Panc1 (cell line): ENCODE data around the gene PPFIA4. TPM values are rescaled to one million over a fixed set of nuclear protein-coding genes. Genes with fewer than 3 reads are reported as not detected.

ENCODE experiments used
- ATAC-seq: fragments of 200-7000 bp; cut with Tn5 transposase; 2 replicates; pipeline ENCODE4 v1.9.1; 2020; ENCODE audit warnings: mild to moderate bottlenecking, moderate library complexity
- BruUV-seq: library from RNA; stranded (reverse); fragments of 400-500 nt; replicated peaks from 2 replicates; lab custom pipeline; 2021; lab: Mats Ljungman, UMichigan
- CTCF ChIA-PET: fragments of 300-600 bp; sonication (Branson Sonifier 250); formaldehyde crosslinking; loops from one replicate; lab custom pipeline; 2022; ENCODE audit warnings: antibody characterized with exemption; lab: Charles Lee
- POLR2A ChIA-PET: fragments of 300-600 bp; sonication (Branson Sonifier 250); formaldehyde crosslinking; loops from one replicate; lab custom pipeline; 2022; ENCODE audit warnings: antibody characterized with exemption; lab: Charles Lee
- DNase-seq: peaks from one replicate; pipeline ENCODE4 v3.0.0-alpha.2; 2010; ENCODE audit warnings: low read depth, low spot score
- H3K27ac ChIP-seq: 2 replicates; pipeline ENCODE4 v1.5.1; 2011; ENCODE audit warnings: mild to moderate bottlenecking, low read length, inconsistent platforms
- H3K27me3 ChIP-seq: fragments of 200-500 bp; sonication (Bioruptor generic); 2 replicates; pipeline ENCODE4 v1.6.0; 2014; ENCODE audit warnings: low read length, inconsistent platforms; ENCODE audit not compliant: control insufficient read depth, insufficient read depth
- H3K36me3 ChIP-seq: fragments of 200-500 bp; sonication (Bioruptor generic); 2 replicates; pipeline ENCODE4 v1.5.1; 2014; ENCODE audit warnings: inconsistent platforms, mild to moderate bottlenecking, low read length, moderate library complexity; ENCODE audit not compliant: control insufficient read depth, insufficient read depth
- H3K4me1 ChIP-seq: 2 replicates; pipeline ENCODE4 v1.5.1; 2011; ENCODE audit warnings: inconsistent platforms, mild to moderate bottlenecking, low read length, moderate library complexity; ENCODE audit not compliant: control insufficient read depth, insufficient read depth
- H3K4me3 ChIP-seq, 2 experiments: 2 replicates each; pipeline ENCODE4 v1.5.1; 2011 to 2012; ENCODE audit warnings: low read depth in 2 of 2, low read length in 2 of 2, mild to moderate bottlenecking in 2 of 2, inconsistent platforms in 1 of 2, moderate library complexity in 1 of 2
- H3K9me3 ChIP-seq: fragments of 200-500 bp; sonication (Bioruptor generic); 2 replicates; pipeline ENCODE4 v1.5.1; 2014; ENCODE audit warnings: low read depth, mild to moderate bottlenecking, inconsistent platforms, low read length, moderate library complexity; ENCODE audit not compliant: control insufficient read depth, insufficient read depth
- POLR2AphosphoS5 ChIP-seq: IDR thresholded peaks from 2 replicates; pipeline ENCODE4 v1.6.1; 2012; ENCODE audit warnings: mild to moderate bottlenecking, low read depth, low read length, moderate library complexity
- REST ChIP-seq, 2 experiments: IDR thresholded peaks; 2 replicates each; pipeline ENCODE4 v1.6.1; 2011 to 2012; ENCODE audit warnings: low read depth in 2 of 2, control low read depth in 1 of 2, low read length in 1 of 2, mild to moderate bottlenecking in 1 of 2, moderate library complexity in 1 of 2; ENCODE audit not compliant: insufficient read depth in 1 of 2
- SIN3A ChIP-seq: IDR thresholded peaks from 2 replicates; pipeline ENCODE4 v1.6.1; 2012; ENCODE audit warnings: low read depth, mild to moderate bottlenecking, low read length, moderate library complexity, borderline replicate concordance; ENCODE audit not compliant: insufficient read depth
- TCF7L2 ChIP-seq: IDR thresholded peaks from 2 replicates; pipeline ENCODE4 v1.6.1; 2011; ENCODE audit warnings: mild to moderate bottlenecking, low read depth, low read length, inconsistent platforms
- in situ Hi-C: cut with HindIII; loops from 2 replicates; pipeline ENCODE4 v1.10.0; 2016; ENCODE audit warnings: low sequenced_read_pairs, low pct_unique_long_range_greater_than_20kb
- intact Hi-C: fragments of 100-400 bp; cut with micrococcal nuclease; formaldehyde crosslinking; loops from one replicate; pipeline ENCODE4 v1.10.0; 2022; ENCODE audit not compliant: unreplicated experiment
- total RNA-seq: library from RNA; stranded (reverse); gene quantifications from one replicate; pipeline ENCODE4 v1.2.1, GENCODE V29; 2021; ENCODE audit not compliant: unreplicated experiment
- TF ChIP-seq, protein P1 (sequence below): fragments of 450-650 bp; IDR thresholded peaks from 2 replicates; pipeline ENCODE4 v1.5.1; 2017; ENCODE audit warnings: mild to moderate bottlenecking

Gene PPFIA4
- total RNA-seq, 1 experiment from 2014 or later = 1.9 TPM

DNA sequence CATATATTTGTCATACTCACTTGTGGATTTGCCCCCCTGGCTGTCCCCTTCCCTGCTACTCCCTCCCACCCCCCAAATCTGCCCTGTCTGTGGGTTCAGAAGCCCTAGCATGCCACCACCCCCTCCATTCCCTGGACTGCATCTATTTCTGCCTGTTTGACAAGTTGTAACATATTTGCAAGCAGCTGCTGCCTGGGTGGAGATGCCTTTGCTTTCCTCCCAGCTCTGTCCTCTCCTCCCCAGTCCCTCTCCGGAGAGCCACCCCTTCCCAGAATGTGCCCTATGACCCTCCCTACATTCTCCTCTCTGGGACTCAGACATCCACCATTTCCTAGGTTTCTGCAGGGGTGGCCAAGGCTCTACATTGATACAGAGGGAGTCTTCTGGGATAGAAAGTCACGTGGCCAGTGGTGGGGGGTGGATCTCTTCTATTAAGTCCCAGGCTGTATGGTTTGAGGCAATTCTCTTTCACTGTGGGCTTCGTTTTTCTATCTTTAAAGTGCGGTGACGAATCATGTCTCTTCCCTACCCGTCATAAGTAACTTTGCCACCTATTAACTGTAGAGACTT, 65.6 kb downstream of the PPFIA4 start:
- ChIA-PET CTCF (no interaction called here), POLR2A (no interaction called here)
- H3K4me1 ChIP-seq = no peaks in the 10 kb centered on the region
- DNase-seq = no peak
- H3K9me3 ChIP-seq = peaks cover 8% of the 10 kb centered on the region
- BruUV-seq = no TSS peak
- H3K27me3 ChIP-seq = peaks cover 4% of the 10 kb centered on the region; the same call in 1 of the 2 replicates
- ATAC-seq = no peak
- TF ChIP-seq SIN3A = no peak
- no peak overlapping the region for H3K27ac ChIP-seq
- in situ Hi-C loops (no loop called here), intact Hi-C loops (no loop called here)
- H3K36me3 ChIP-seq = no peaks in the 10 kb centered on the region
- H3K4me3 ChIP-seq = no peak overlapping the region

DNA sequence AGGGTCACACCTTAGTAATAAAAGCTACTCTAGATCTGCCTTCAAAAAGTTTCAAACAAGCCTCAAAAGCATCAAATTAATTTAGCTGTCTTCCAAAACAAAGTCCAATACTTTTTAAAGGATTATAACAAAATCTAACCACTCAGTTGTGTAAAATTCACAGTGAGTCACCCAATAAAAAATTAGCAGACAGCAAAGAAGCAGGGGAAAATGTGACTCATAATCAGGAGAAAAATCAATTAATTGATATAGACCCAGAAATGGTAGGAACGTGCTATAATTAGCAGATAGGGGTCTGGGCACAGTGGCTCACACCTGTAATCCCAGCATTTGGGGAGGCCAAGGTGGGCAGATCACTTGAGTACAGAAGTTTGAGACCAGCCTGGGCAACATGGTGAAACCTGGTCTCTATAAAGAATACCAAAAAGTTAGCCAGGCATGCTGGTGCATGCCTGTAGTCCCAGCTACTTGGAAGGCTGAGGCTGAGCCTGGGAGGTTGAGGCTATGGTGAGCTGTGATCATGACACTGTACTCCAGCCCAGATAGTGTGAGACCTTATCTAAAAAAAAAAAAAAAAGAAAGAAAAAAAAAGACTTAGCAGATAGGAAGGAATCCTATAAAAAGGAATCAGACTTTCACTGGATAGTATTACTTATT, 67.6 kb downstream of the PPFIA4 start:
- peaks cover 8% of the 10 kb centered on the region for H3K9me3 ChIP-seq
- ChIA-PET CTCF (no interaction called here), POLR2A (no interaction called here)
- H3K4me1 ChIP-seq = no peaks in the 10 kb centered on the region
- H3K27me3 ChIP-seq = peaks cover 4% of the 10 kb centered on the region; the same call in 1 of the 2 replicates
- intact Hi-C loops (no loop called here), in situ Hi-C loops (no loop called here)
- TF ChIP-seq POLR2AphosphoS5 = no peak
- no peak for TF ChIP-seq REST (IDR thresholded peaks at IDR 0.05; ENCODE audit: insufficient read depth in 1 of 2, low read depth in 2 of 2, low read length in 1 of 2)
- TF ChIP-seq, protein P1, sequence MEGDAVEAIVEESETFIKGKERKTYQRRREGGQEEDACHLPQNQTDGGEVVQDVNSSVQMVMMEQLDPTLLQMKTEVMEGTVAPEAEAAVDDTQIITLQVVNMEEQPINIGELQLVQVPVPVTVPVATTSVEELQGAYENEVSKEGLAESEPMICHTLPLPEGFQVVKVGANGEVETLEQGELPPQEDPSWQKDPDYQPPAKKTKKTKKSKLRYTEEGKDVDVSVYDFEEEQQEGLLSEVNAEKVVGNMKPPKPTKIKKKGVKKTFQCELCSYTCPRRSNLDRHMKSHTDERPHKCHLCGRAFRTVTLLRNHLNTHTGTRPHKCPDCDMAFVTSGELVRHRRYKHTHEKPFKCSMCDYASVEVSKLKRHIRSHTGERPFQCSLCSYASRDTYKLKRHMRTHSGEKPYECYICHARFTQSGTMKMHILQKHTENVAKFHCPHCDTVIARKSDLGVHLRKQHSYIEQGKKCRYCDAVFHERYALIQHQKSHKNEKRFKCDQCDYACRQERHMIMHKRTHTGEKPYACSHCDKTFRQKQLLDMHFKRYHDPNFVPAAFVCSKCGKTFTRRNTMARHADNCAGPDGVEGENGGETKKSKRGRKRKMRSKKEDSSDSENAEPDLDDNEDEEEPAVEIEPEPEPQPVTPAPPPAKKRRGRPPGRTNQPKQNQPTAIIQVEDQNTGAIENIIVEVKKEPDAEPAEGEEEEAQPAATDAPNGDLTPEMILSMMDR = no peak
- TF ChIP-seq TCF7L2 = no peak
- no peak for ATAC-seq
- DNase-seq = no peak
- BruUV-seq = no TSS peak
- H3K36me3 ChIP-seq = no peaks in the 10 kb centered on the region
- H3K4me3 ChIP-seq = no peak overlapping the region
- H3K27ac ChIP-seq = no peak overlapping the region

GRCh38 chr1:203095061-203095690, 68.9 kb downstream of the PPFIA4 start:
- Histone ChIP-seq H3K4me3 (no peak overlapping the region), H3K27me3 (peaks cover 4% of the 10 kb centered on the region; the same call in 1 of the 2 replicates), H3K27ac (no peak overlapping the region), H3K4me1 (no peaks in the 10 kb centered on the region), H3K9me3 (peaks cover 8% of the 10 kb centered on the region), H3K36me3 (no peaks in the 10 kb centered on the region)
- POLR2A ChIA-PET = no interaction called here
- TF ChIP-seq POLR2AphosphoS5 (no peak), SIN3A (no peak), TCF7L2 (no peak)
- TF ChIP-seq, protein P1 = no peak
- DNase-seq (no peak), ATAC-seq (no peak)
- CTCF ChIA-PET = no interaction called here
- in situ Hi-C loops (no loop called here), intact Hi-C loops (no loop called here)
- BruUV-seq = no TSS peak
